Glutamatergic neuron (in vitro differentiated cells): ENCODE results near the gene HIPK4. TPM values are rescaled to one million over a fixed set of nuclear protein-coding genes. Genes with fewer than 3 reads are reported as not detected.
A peak's percentile ranks its signal among the peaks of the same experiment; 100 is the strongest.
"Not testable (repeated sequence)": the region's sequence is repeated elsewhere in the genome, so short reads cannot be mapped to it uniquely, and the experiment has no call there.

Source experiments
- DNase-seq: peaks from one replicate; pipeline ENCODE4 v3.0.0; 2022
- H3K27ac Mint-ChIP-seq: one replicate; pipeline ENCODE4 v1.8.0; 2020; ENCODE audit warnings: mild to moderate bottlenecking, mixed read lengths, inconsistent platforms; ENCODE audit not compliant: unreplicated experiment
- H3K27me3 Mint-ChIP-seq: one replicate; pipeline ENCODE4 v1.8.0; 2020; ENCODE audit warnings: mild to moderate bottlenecking, moderate library complexity, mixed read lengths, inconsistent platforms; ENCODE audit not compliant: unreplicated experiment
- H3K36me3 Mint-ChIP-seq: one replicate; pipeline ENCODE4 v1.8.0; 2020; ENCODE audit warnings: mild to moderate bottlenecking, mixed read lengths, inconsistent platforms; ENCODE audit not compliant: unreplicated experiment
- H3K4me1 Mint-ChIP-seq: one replicate; pipeline ENCODE4 v1.8.0; 2020; ENCODE audit warnings: mild to moderate bottlenecking, low read depth, mixed read lengths, inconsistent platforms; ENCODE audit not compliant: unreplicated experiment
- H3K4me3 Mint-ChIP-seq: one replicate; pipeline ENCODE4 v1.8.0; 2020; ENCODE audit warnings: mild to moderate bottlenecking, mixed read lengths, inconsistent platforms; ENCODE audit not compliant: unreplicated experiment
- H3K9me3 Mint-ChIP-seq: one replicate; pipeline ENCODE4 v1.8.0; 2020; ENCODE audit warnings: mild to moderate bottlenecking, moderate library complexity, mixed read lengths, inconsistent platforms; ENCODE audit not compliant: unreplicated experiment
- microRNA-seq: library from miRNA; unstranded; fragments of <30 nt; microRNA quantifications from one replicate; pipeline ENCODE4, GENCODE V29; 2020; ENCODE audit not compliant: unreplicated experiment
- total RNA-seq: library from RNA; stranded (reverse); fragmentation: NEBNext Ultra II Directional; extraction: Animal tissue kit (Norgen Biotek cat#: 25700); gene quantifications from one replicate; pipeline ENCODE4 v1.2.1, GENCODE V29; 2021; ENCODE audit not compliant: unreplicated experiment
- TF ChIP-seq, protein P1 (sequence below): fragments of 200-600 bp; sonication (generic); IDR thresholded peaks from one replicate; pipeline ENCODE4 v1.5.0; 2021; ENCODE audit not compliant: partially characterized antibody, unreplicated experiment

HIPK4 gene
- total RNA-seq, 1 donor from 2014 or later, result not detected

DNA sequence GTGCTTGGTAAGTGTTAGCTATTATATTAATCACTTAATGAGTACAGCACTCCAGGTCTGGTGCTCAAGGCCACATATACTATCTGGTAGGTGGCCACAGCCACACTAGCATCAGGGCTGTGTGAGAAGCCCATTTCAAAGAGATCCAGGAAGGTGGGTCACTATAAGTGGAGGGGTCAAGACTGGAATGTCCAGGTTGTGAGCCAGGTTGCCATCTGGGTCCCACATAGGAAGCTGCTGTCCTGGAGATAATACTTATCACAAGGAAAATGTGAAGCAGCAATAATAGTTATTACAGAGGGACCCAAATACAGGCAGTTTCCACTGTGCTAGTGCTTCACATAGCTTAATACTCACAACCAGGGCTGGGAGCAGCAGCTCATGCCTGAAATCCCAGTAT lies 54.9 kb downstream of the HIPK4 start:
- TF ChIP-seq, protein P1, sequence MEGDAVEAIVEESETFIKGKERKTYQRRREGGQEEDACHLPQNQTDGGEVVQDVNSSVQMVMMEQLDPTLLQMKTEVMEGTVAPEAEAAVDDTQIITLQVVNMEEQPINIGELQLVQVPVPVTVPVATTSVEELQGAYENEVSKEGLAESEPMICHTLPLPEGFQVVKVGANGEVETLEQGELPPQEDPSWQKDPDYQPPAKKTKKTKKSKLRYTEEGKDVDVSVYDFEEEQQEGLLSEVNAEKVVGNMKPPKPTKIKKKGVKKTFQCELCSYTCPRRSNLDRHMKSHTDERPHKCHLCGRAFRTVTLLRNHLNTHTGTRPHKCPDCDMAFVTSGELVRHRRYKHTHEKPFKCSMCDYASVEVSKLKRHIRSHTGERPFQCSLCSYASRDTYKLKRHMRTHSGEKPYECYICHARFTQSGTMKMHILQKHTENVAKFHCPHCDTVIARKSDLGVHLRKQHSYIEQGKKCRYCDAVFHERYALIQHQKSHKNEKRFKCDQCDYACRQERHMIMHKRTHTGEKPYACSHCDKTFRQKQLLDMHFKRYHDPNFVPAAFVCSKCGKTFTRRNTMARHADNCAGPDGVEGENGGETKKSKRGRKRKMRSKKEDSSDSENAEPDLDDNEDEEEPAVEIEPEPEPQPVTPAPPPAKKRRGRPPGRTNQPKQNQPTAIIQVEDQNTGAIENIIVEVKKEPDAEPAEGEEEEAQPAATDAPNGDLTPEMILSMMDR, result no peak
- no peak overlapping the region for H3K27ac Mint-ChIP-seq
- no peaks in the 10 kb centered on the region for H3K4me1 Mint-ChIP-seq
- H3K9me3 Mint-ChIP-seq, result no peaks in the 10 kb centered on the region
- no peak overlapping the region for H3K4me3 Mint-ChIP-seq
- H3K36me3 Mint-ChIP-seq, result no peaks in the 10 kb centered on the region
- DNase-seq, result no peak
- H3K27me3 Mint-ChIP-seq, result no peaks in the 10 kb centered on the region

DNA sequence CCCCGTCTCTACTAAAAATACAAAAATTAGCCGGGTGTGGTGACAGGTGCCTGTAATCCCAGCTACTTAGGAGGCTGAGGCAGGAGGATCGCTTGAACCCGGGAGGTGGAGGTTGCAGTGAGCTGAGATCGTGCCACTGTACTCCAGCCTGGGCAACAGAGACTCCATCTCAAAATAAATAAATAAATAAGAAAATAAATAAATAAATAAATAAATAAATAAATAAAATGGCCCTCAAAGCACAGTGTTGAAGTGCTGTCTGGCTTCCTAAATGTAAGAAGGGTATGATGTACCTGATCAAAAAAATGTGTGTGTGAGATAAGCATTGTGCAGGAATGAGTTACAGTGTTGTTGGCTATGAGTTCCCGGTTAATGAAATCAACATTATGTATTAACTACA lies 56.9 kb downstream of the HIPK4 start:
- not testable (repeated sequence) for H3K36me3 Mint-ChIP-seq, H3K27me3 Mint-ChIP-seq, H3K4me1 Mint-ChIP-seq, H3K9me3 Mint-ChIP-seq, H3K27ac Mint-ChIP-seq, H3K4me3 Mint-ChIP-seq, DNase-seq

GRCh38 chr19:40332669-40333068 lies 57.3 kb downstream of the HIPK4 start:
- no peak overlapping the region for H3K27ac Mint-ChIP-seq
- TF ChIP-seq, protein P1, result no peak
- H3K27me3 Mint-ChIP-seq, result no peaks in the 10 kb centered on the region
- H3K9me3 Mint-ChIP-seq, result no peaks in the 10 kb centered on the region
- no peaks in the 10 kb centered on the region for H3K36me3 Mint-ChIP-seq
- H3K4me3 Mint-ChIP-seq, result no peak overlapping the region
- no peak for DNase-seq
- no peaks in the 10 kb centered on the region for H3K4me1 Mint-ChIP-seq

- no peak for DNase-seq
- Mint-ChIP-seq H3K4me3 (no peak overlapping the region), H3K36me3 (no peaks in the 10 kb centered on the region), H3K27ac (no peak overlapping the region), H3K9me3 (no peaks in the 10 kb centered on the region), H3K27me3 (no peaks in the 10 kb centered on the region), H3K4me1 (no peaks in the 10 kb centered on the region)
- TF ChIP-seq, protein P1, result no peak
These were observed 58.9 kb downstream of the HIPK4 start for GRCh38 chr19:40331052-40331451.

Small RNA genes within 50 kb of the gene (microRNA-seq; reads per million reads assigned to microRNA genes)
- gene MIR6796, result 31.7 reads per million, percentile 63 among the genes with 10 or more reads in this experiment

Other genes starting within 250 kb of the HIPK4 start
- 66.9 TPM for gene MAP3K10, start 198.8 kb downstream of the HIPK4 start, total RNA-seq
- gene TTC9B, start 171.8 kb downstream of the HIPK4 start, total RNA-seq, result 19.5 TPM
- 2.3 TPM for gene CCNP, start 163.5 kb downstream of the HIPK4 start, total RNA-seq
- gene AKT2, start 104.8 kb downstream of the HIPK4 start, total RNA-seq, result 197 TPM
- 25.8 TPM for gene C19orf47, start 41.8 kb downstream of the HIPK4 start, total RNA-seq
- 1,227 TPM for gene PLD3, start 41.5 kb downstream of the HIPK4 start, total RNA-seq
- 4.7 TPM for gene PRX, start 23.2 kb upstream of the HIPK4 start, total RNA-seq
- gene SERTAD1, start 35.8 kb upstream of the HIPK4 start, total RNA-seq, result 3.6 TPM
- gene SERTAD3, start 54.2 kb upstream of the HIPK4 start, total RNA-seq, result 30.1 TPM
- 7.2 TPM for gene BLVRB, start 75.6 kb upstream of the HIPK4 start, total RNA-seq
- gene SPTBN4, start 76.8 kb upstream of the HIPK4 start, total RNA-seq, result 161 TPM
- gene SHKBP1, start 186.7 kb upstream of the HIPK4 start, total RNA-seq, result 170 TPM
- gene LTBP4, start 211.2 kb upstream of the HIPK4 start, total RNA-seq, result 169 TPM